HG03571 (cell line): ENCODE measurements around the gene CTNND1.
"Not testable (repeated sequence)": the region's sequence is repeated elsewhere in the genome, so short reads cannot be mapped to it uniquely, and the experiment has no call there.

ENCODE experiments used
- ATAC-seq: cut with Tn5 transposase; IDR thresholded peaks from one replicate; pipeline ENCODE4 v1.9.1; 2021; ENCODE audit not compliant: unreplicated experiment

CTNND1 gene

GRCh38 chr11:57761301-57762234 is at the start of gene CTNND1:
Gene CTNND1 (plus strand): TSS chr11:57761802. CDS start chr11:57791479, 29,677 bp downstream.
- peak; percentile 93 for ATAC-seq

- peak; percentile 92 for ATAC-seq
These were observed 49.1 kb upstream of the CTNND1 start, which contains the start of gene TMX2 for GRCh38 chr11:57712256-57713150. Gene TMX2 (plus strand): TSS chr11:57712593. CDS start chr11:57712619, 26 bp downstream.

- no peak for ATAC-seq
These were observed 47.8 kb upstream of the CTNND1 start for GRCh38 chr11:57713835-57714234.

GRCh38 chr11:57716726-57717125 is 44.9 kb upstream of the CTNND1 start:
- not testable (repeated sequence) for ATAC-seq

GRCh38 chr11:57727185-57727584 is 34.4 kb upstream of the CTNND1 start:
- ATAC-seq = no peak

- ATAC-seq = no peak
These were observed 32.8 kb upstream of the CTNND1 start for GRCh38 chr11:57728829-57729228.

GRCh38 chr11:57729479-57729878 is 32.1 kb upstream of the CTNND1 start:
- ATAC-seq = no peak

- no peak for ATAC-seq
These were observed 28.9 kb upstream of the CTNND1 start for GRCh38 chr11:57732661-57733060.

- ATAC-seq = no peak
These were observed 25.8 kb upstream of the CTNND1 start for GRCh38 chr11:57735619-57736298.

- peak; percentile 91 for ATAC-seq
These were observed 20.2 kb upstream of the CTNND1 start, which contains the start of gene SELENOH for GRCh38 chr11:57741132-57742086. Gene SELENOH (plus strand): TSS chr11:57741491. CDS start chr11:57741596, 105 bp downstream.

GRCh38 chr11:57742087-57742452 is 19.5 kb upstream of the CTNND1 start:
- no peak for ATAC-seq

- ATAC-seq = no peak
These were observed 17.2 kb upstream of the CTNND1 start for GRCh38 chr11:57744357-57744756.

GRCh38 chr11:57745206-57745605 is 16.4 kb upstream of the CTNND1 start:
- no peak for ATAC-seq

- no peak for ATAC-seq
These were observed 14.7 kb upstream of the CTNND1 start for GRCh38 chr11:57746920-57747319.

- ATAC-seq = no peak
These were observed 10.4 kb upstream of the CTNND1 start for GRCh38 chr11:57751176-57751575.

GRCh38 chr11:57751676-57752253 is 9.8 kb upstream of the CTNND1 start, which contains the start of gene BTBD18:
Gene BTBD18 (minus strand): TSS chr11:57751819. CDS start chr11:57751188, 631 bp downstream.
- ATAC-seq = no peak

GRCh38 chr11:57752954-57753353 is 8.6 kb upstream of the CTNND1 start:
- ATAC-seq = no peak

- no peak for ATAC-seq
These were observed 3.4 kb upstream of the CTNND1 start for GRCh38 chr11:57758174-57758573.

GRCh38 chr11:57762235-57762861 is 746 bp downstream of the CTNND1 start:
- no peak for ATAC-seq
